Fibroblast of lung (primary cell): ENCODE measurements around the gene MYCBP. TPM values are rescaled to one million over a fixed set of nuclear protein-coding genes. Genes with fewer than 3 reads are reported as not detected.

Source experiments
- DNase-seq, 2 donors: peaks; one replicate each; pipeline versions ENCODE4 v3.0.0 to v3.0.0-alpha.2; 2010; ENCODE audit warnings: low read depth in 2 of 2
- H2AFZ ChIP-seq: 2 replicates; pipeline ENCODE4 v1.5.1; 2012; ENCODE audit warnings: low read length, control low read depth, inconsistent platforms
- H3K27ac ChIP-seq: 2 replicates; pipeline ENCODE4 v1.5.1; 2011; ENCODE audit warnings: low read length, control low read depth; ENCODE audit not compliant: insufficient read depth
- H3K27me3 ChIP-seq: 2 replicates; pipeline ENCODE4 v1.5.1; 2011; ENCODE audit warnings: mild to moderate bottlenecking, low read length; ENCODE audit not compliant: control insufficient read depth, insufficient read depth
- H3K36me3 ChIP-seq: 2 replicates; pipeline ENCODE4 v1.5.1; 2011; ENCODE audit warnings: low read length; ENCODE audit not compliant: control insufficient read depth, insufficient read depth
- H3K4me1 ChIP-seq: 2 replicates; pipeline ENCODE4 v1.5.1; 2011; ENCODE audit warnings: low read length; ENCODE audit not compliant: control insufficient read depth, insufficient read depth; ENCODE audit errors: extremely low read depth
- H3K4me2 ChIP-seq: 2 replicates; pipeline ENCODE4 v1.5.1; 2011; ENCODE audit warnings: low read length, control low read depth; ENCODE audit not compliant: insufficient read depth; ENCODE audit errors: extremely low read depth
- H3K4me3 ChIP-seq, 4 experiments: fragments of 200-600 bp in 1 of 4; sonication (generic) in 1 of 4; replicated peaks in 1 of 4; 2 replicates each; pipeline ENCODE4 v1.5.1; 2011 to 2016; ENCODE audit warnings: low read length in 4 of 4, low read depth in 3 of 4, mild to moderate bottlenecking in 3 of 4, control low read depth in 2 of 4, inconsistent platforms in 1 of 4, mixed read lengths in 1 of 4; ENCODE audit not compliant: insufficient read depth in 1 of 4; ENCODE audit errors: control extremely low read depth in 1 of 4
- H3K79me2 ChIP-seq: 2 replicates; pipeline ENCODE4 v1.5.1; 2012; ENCODE audit warnings: mild to moderate bottlenecking, low read length, inconsistent platforms; ENCODE audit not compliant: control insufficient read depth, insufficient read depth
- H3K9ac ChIP-seq: 2 replicates; pipeline ENCODE4 v1.5.1; 2011; ENCODE audit warnings: mild to moderate bottlenecking, low read length, control low read depth; ENCODE audit not compliant: insufficient read depth
- H3K9me3 ChIP-seq: 2 replicates; pipeline ENCODE4 v1.5.1; 2012; ENCODE audit warnings: low read depth, low read length; ENCODE audit not compliant: control insufficient read depth, insufficient read depth
- H4K20me1 ChIP-seq: 2 replicates; pipeline ENCODE4 v1.5.1; 2011; ENCODE audit warnings: low read length; ENCODE audit not compliant: control insufficient read depth, insufficient read depth; ENCODE audit errors: extremely low read depth
- EZH2 ChIP-seq: IDR thresholded peaks from 2 replicates; pipeline ENCODE4 v1.5.1; 2012; ENCODE audit warnings: low read length, control low read depth, mild to moderate bottlenecking; ENCODE audit errors: missing control alignments
- polyA plus RNA-seq, 2 donors: library from polyadenylated mRNA; depleted of rRNA in 1 of 2; stranded (reverse) in 1 of 2; unstranded in 1 of 2; fragments of >200 nt; gene quantifications; 2 replicates each; pipeline ENCODE4 v1.2.1, GENCODE V29; 2011 to 2012; ENCODE audit warnings: missing spikeins in 1 of 2
- total RNA-seq: library from RNA; depleted of rRNA; stranded (reverse); fragments of >200 nt; gene quantifications from 2 replicates; pipeline ENCODE4 v1.2.1, GENCODE V29; 2014
- TF ChIP-seq, protein P1 (sequence below), 2 donors: IDR thresholded peaks in 1 of 2; conservative IDR thresholded peaks in 1 of 2; 1 replicate in 1 of 2; 2 replicates in 1 of 2; pipeline ENCODE4 v1.5.1; 2011 to 2012; ENCODE audit warnings: low read length in 2 of 2, control low read depth in 1 of 2, inconsistent platforms in 1 of 2, low read depth in 1 of 2, mild to moderate bottlenecking in 1 of 2

MYCBP gene
- total and polyA plus RNA-seq, 2 donors (not counting 1 experiment from before 2014, with no cell fraction given), result 4.0 to 12.5 TPM

DNA sequence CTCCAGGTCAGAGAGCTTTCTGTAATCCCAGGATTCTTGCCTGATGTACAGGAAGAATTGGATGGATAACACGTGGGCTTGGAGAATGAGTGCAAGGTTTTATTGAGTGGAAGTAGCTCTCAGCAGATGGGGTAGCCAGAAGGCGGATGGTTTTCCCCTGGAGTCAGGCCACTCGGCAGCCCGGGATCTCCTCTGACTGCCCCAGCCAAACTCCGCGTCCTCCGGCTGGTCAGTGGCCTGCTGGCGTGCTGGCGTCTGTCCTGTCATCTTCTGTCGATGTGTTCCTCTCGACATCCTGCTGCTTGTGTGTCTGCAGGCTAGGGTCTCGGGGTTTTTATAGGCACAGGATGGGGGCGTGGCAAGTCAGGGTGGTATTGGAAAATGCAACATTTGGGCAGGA lies 35.7 kb upstream of the MYCBP start:
- Histone ChIP-seq H3K4me3 (no peak overlapping the region), H3K27me3 (no peaks in the 10 kb centered on the region), H3K9ac (no peak overlapping the region), H3K36me3 (no peaks in the 10 kb centered on the region), H3K27ac (no peak overlapping the region), H3K4me2 (no peak overlapping the region), H4K20me1 (no peaks in the 10 kb centered on the region), H2AFZ (no peak overlapping the region), H3K79me2 (no peaks in the 10 kb centered on the region), H3K4me1 (no peaks in the 10 kb centered on the region), H3K9me3 (no peaks in the 10 kb centered on the region)
- TF ChIP-seq, protein P1, sequence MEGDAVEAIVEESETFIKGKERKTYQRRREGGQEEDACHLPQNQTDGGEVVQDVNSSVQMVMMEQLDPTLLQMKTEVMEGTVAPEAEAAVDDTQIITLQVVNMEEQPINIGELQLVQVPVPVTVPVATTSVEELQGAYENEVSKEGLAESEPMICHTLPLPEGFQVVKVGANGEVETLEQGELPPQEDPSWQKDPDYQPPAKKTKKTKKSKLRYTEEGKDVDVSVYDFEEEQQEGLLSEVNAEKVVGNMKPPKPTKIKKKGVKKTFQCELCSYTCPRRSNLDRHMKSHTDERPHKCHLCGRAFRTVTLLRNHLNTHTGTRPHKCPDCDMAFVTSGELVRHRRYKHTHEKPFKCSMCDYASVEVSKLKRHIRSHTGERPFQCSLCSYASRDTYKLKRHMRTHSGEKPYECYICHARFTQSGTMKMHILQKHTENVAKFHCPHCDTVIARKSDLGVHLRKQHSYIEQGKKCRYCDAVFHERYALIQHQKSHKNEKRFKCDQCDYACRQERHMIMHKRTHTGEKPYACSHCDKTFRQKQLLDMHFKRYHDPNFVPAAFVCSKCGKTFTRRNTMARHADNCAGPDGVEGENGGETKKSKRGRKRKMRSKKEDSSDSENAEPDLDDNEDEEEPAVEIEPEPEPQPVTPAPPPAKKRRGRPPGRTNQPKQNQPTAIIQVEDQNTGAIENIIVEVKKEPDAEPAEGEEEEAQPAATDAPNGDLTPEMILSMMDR (conservative IDR thresholded peaks at IDR 0.05 in 1 of 2, IDR thresholded peaks at IDR 0.05 in 1 of 2; ENCODE audit: low read depth in 1 of 2, low read length in 2 of 2), result no peak
- TF ChIP-seq EZH2, result no peak
- no peak for DNase-seq

DNA sequence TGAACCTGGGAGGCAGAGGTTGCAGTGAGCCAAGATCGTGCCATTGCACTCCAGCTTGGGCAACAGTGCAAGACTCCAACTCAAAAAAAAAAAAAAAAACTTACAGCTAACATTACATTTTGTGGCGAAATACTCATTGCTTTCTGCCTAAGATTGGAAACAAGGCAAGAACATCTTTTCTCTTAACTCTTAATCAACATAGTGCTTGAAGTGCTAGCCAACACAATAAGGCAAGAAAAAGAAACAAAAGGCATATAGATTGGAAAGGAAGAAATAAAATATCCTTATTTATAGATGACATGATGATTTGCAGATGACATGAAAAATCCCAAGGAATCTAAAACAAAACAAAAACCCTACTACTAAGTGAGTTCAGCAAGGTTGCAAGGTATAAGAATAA lies 32.8 kb upstream of the MYCBP start:
- TF ChIP-seq, protein P1 (conservative IDR thresholded peaks at IDR 0.05 in 1 of 2, IDR thresholded peaks at IDR 0.05 in 1 of 2; ENCODE audit: low read depth in 1 of 2, low read length in 2 of 2), result no peak
- TF ChIP-seq EZH2, result no peak
- Histone ChIP-seq H2AFZ (no peak overlapping the region), H3K9ac (no peak overlapping the region), H3K4me1 (no peaks in the 10 kb centered on the region), H3K79me2 (no peaks in the 10 kb centered on the region), H4K20me1 (no peaks in the 10 kb centered on the region), H3K4me2 (no peak overlapping the region), H3K9me3 (no peaks in the 10 kb centered on the region), H3K4me3 (no peak overlapping the region), H3K27ac (no peak overlapping the region), H3K27me3 (no peaks in the 10 kb centered on the region), H3K36me3 (no peaks in the 10 kb centered on the region)
- no peak for DNase-seq

DNA sequence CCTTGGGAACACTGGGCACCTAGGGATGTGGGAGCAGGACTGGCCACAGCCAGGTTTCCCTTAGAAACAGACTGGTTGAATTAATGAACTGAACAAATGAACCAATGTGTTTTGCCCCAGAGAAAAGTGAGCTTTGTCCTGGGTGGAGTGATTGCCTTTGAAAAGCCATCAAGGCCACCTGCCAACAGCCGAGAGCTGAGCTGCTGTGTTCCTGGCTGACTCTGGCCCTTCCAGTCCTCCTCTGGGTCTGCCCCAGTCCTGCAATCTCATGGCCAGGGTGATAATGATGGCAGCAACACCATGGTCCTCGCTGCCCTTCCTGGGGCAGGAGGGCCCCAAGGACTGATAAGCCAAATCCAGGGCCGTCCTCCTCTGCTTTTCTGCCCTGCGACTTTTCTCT lies 26.4 kb upstream of the MYCBP start:
- H3K27me3 ChIP-seq, result no peaks in the 10 kb centered on the region
- H4K20me1 ChIP-seq, result no peaks in the 10 kb centered on the region
- no peak overlapping the region for H3K27ac ChIP-seq
- no peaks in the 10 kb centered on the region for H3K79me2 ChIP-seq
- no peak overlapping the region for H3K9ac ChIP-seq
- H3K4me2 ChIP-seq, result no peak overlapping the region
- no peak for TF ChIP-seq EZH2
- no peaks in the 10 kb centered on the region for H3K9me3 ChIP-seq
- H2AFZ ChIP-seq, result no peak overlapping the region
- no peaks in the 10 kb centered on the region for H3K36me3 ChIP-seq
- DNase-seq, result no peak
- no peaks in the 10 kb centered on the region for H3K4me1 ChIP-seq
- no peak overlapping the region for H3K4me3 ChIP-seq
